SK-N-MC (cell line): ENCODE data around the gene GCFC2.

ENCODE experiments used
- EZH2 ChIP-seq: fragments of 200-600 bp; sonication (generic); IDR thresholded peaks from one replicate; pipeline ENCODE4 v1.6.1; 2017; ENCODE audit warnings: antibody characterized with exemption
- POLR2AphosphoS5 ChIP-seq: IDR thresholded peaks from 2 replicates; pipeline ENCODE4 v1.6.1; 2012; ENCODE audit warnings: mild to moderate bottlenecking, low read depth, low read length, borderline replicate concordance

- TF ChIP-seq POLR2AphosphoS5 (no peak), EZH2 (no peak)
Observed at GRCh38 chr2:75640621-75641121, 70.0 kb downstream of the GCFC2 start.
